IMR-90 (cell line): ENCODE results near the gene PPT2. TPM values are rescaled to one million over a fixed set of nuclear protein-coding genes. Genes with fewer than 3 reads are reported as not detected.

Experiments
- ATAC-seq: fragments of 200-7000 bp; cut with Tn5 transposase; 2 replicates; pipeline ENCODE4 v1.9.1; 2020; ENCODE audit warnings: low read depth, mild to moderate bottlenecking, moderate library complexity
- BruUV-seq: library from RNA; stranded (reverse); fragments of 400-500 nt; replicated peaks from 2 replicates; lab custom pipeline; 2021; lab: Mats Ljungman, UMichigan
- CTCF ChIA-PET: fragments of 300-600 bp; formaldehyde crosslinking; extraction: SDS; loops from one replicate; lab custom pipeline; 2021; ENCODE audit warnings: antibody characterized with exemption; lab: Yijun Ruan, JAX
- POLR2A ChIA-PET: fragments of 300-600 bp; sonication (Branson Sonifier 250); formaldehyde crosslinking; loops from one replicate; lab custom pipeline; 2022; ENCODE audit warnings: antibody characterized with exemption; ENCODE audit not compliant: unreplicated experiment; lab: Charles Lee
- DNase-seq: peaks from one replicate; pipeline ENCODE4 v3.0.0; 2013
- H2AFZ ChIP-seq: replicated peaks from 2 replicates; pipeline ENCODE3; 2013; ENCODE audit warnings: low read length, mild to moderate bottlenecking; ENCODE audit not compliant: poor library complexity
- H2AK5ac ChIP-seq: 2 replicates; pipeline ENCODE4 v1.6.1; 2013; ENCODE audit warnings: low read depth, low read length, inconsistent platforms
- H2AK9ac ChIP-seq: replicated peaks from 2 replicates; pipeline ENCODE3; 2013; ENCODE audit warnings: mild to moderate bottlenecking, low read depth, low read length, moderate library complexity; ENCODE audit not compliant: poor library complexity
- H2BK120ac ChIP-seq: 2 replicates; pipeline ENCODE4 v1.6.1; 2013; ENCODE audit warnings: low read depth, low read length, inconsistent platforms
- H2BK15ac ChIP-seq: 3 replicates; pipeline ENCODE4 v1.6.1; 2013; ENCODE audit warnings: low read depth, low read length, inconsistent platforms
- H2BK20ac ChIP-seq: 2 replicates; pipeline ENCODE4 v1.6.1; 2013; ENCODE audit warnings: low read depth, mild to moderate bottlenecking, inconsistent platforms, low read length, moderate library complexity
- H2BK5ac ChIP-seq: 2 replicates; pipeline ENCODE4 v1.6.1; 2013; ENCODE audit warnings: mild to moderate bottlenecking, low read depth, low read length, inconsistent platforms; ENCODE audit not compliant: poor library complexity, severe bottlenecking
- H3K14ac ChIP-seq: replicated peaks from 2 replicates; pipeline ENCODE4 v1.6.1; 2013; ENCODE audit warnings: low read depth, low read length, inconsistent platforms
- H3K18ac ChIP-seq: 2 replicates; pipeline ENCODE4 v1.6.1; 2013; ENCODE audit warnings: low read depth, low read length, control low read depth
- H3K23ac ChIP-seq: 2 replicates; pipeline ENCODE4 v1.6.1; 2013; ENCODE audit warnings: low read depth, low read length, inconsistent platforms
- H3K27ac ChIP-seq: 2 replicates; pipeline ENCODE4 v1.5.1; 2013; ENCODE audit warnings: mild to moderate bottlenecking, control low read depth, low read length; ENCODE audit not compliant: insufficient read depth
- H3K27me3 ChIP-seq: 2 replicates; pipeline ENCODE4 v1.6.1; 2013; ENCODE audit warnings: low read length; ENCODE audit not compliant: control insufficient read depth, insufficient read depth
- H3K36me3 ChIP-seq: 2 replicates; pipeline ENCODE4 v1.6.1; 2013; ENCODE audit warnings: low read length, mixed read lengths; ENCODE audit not compliant: control insufficient read depth, insufficient read depth
- H3K4ac ChIP-seq: 2 replicates; pipeline ENCODE4 v1.6.1; 2013; ENCODE audit warnings: low read depth, low read length, inconsistent platforms
- H3K4me1 ChIP-seq: 2 replicates; pipeline ENCODE4 v1.6.1; 2013; ENCODE audit warnings: low read length, mixed read lengths; ENCODE audit not compliant: control insufficient read depth, insufficient read depth
- H3K4me2 ChIP-seq: 2 replicates; pipeline ENCODE4 v1.6.1; 2013; ENCODE audit warnings: low read depth, mild to moderate bottlenecking, control low read depth, low read length, moderate library complexity
- H3K4me3 ChIP-seq: 2 replicates; pipeline ENCODE4 v1.5.1; 2013; ENCODE audit warnings: low read depth, mild to moderate bottlenecking, control low read depth, low read length, moderate library complexity; ENCODE audit not compliant: insufficient read depth
- H3K56ac ChIP-seq: 2 replicates; pipeline ENCODE4 v1.6.1; 2013; ENCODE audit warnings: low read length, inconsistent platforms; ENCODE audit not compliant: insufficient read depth; ENCODE audit errors: extremely low read depth
- H3K79me1 ChIP-seq, 2 experiments: 2 replicates each; pipeline ENCODE4 v1.6.1; 2013; ENCODE audit warnings: low read length in 2 of 2, inconsistent platforms in 1 of 2, low read depth in 1 of 2
- H3K9ac ChIP-seq: 2 replicates; pipeline ENCODE4 v1.6.1; 2013; ENCODE audit warnings: low read depth, low read length, control low read depth
- H3K9me1 ChIP-seq: 2 replicates; pipeline ENCODE4 v1.6.1; 2013; ENCODE audit warnings: low read length, inconsistent platforms; ENCODE audit not compliant: insufficient read depth
- H3K9me3 ChIP-seq: 2 replicates; pipeline ENCODE4 v1.6.1; 2013; ENCODE audit warnings: low read length; ENCODE audit not compliant: control insufficient read depth, insufficient read depth
- H4K20me1 ChIP-seq: 2 replicates; pipeline ENCODE4 v1.6.1; 2013; ENCODE audit warnings: low read length, inconsistent platforms; ENCODE audit not compliant: insufficient read depth
- H4K5ac ChIP-seq: 2 replicates; pipeline ENCODE4 v1.6.1; 2013; ENCODE audit warnings: mild to moderate bottlenecking, low read depth, low read length, control low read depth
- H4K8ac ChIP-seq, 2 experiments: 2 replicates each; pipeline ENCODE4 v1.6.1; 2013; ENCODE audit warnings: low read depth in 2 of 2, low read length in 2 of 2, control low read depth in 1 of 2, inconsistent platforms in 1 of 2
- H4K91ac ChIP-seq: 2 replicates; pipeline ENCODE4 v1.6.1; 2013; ENCODE audit warnings: low read depth, low read length, inconsistent platforms; ENCODE audit not compliant: insufficient read depth
- RAD21 ChIP-seq: IDR thresholded peaks from 2 replicates; pipeline ENCODE4 v1.6.1; 2012; ENCODE audit warnings: low read length, improper control_type of control experiment
- WGBS, 2 experiments: methylation state at CpG; one replicate each; pipeline versions ENCODE4 v1.1.5 to v1.1.7; 2013; ENCODE audit warnings: missing lambda C conversion rate in 2 of 2; ENCODE audit not compliant: insufficient read length in 1 of 2; ENCODE audit errors: extremely low coverage in 2 of 2; 5-methylcytosine and 5-hydroxymethylcytosine counted together
- dilution Hi-C: fragments of 300-500 bp; cut with HindIII; formaldehyde crosslinking; loops from one replicate; pipeline ENCODE4 v1.14.3; 2018; ENCODE audit warnings: low sequenced_read_pairs; ENCODE audit not compliant: unreplicated experiment
- in situ Hi-C: fragments of 300-500 bp; cut with MboI; formaldehyde crosslinking; loops from 3 replicates; pipeline ENCODE4 v1.14.3; 2019; ENCODE audit warnings: low sequenced_read_pairs, inconsistent platforms, mixed read lengths
- intact Hi-C: fragments of 100-400 bp; cut with micrococcal nuclease; formaldehyde crosslinking; loops from 2 replicates; pipeline ENCODE4 v1.10.0; 2022
- polyA plus RNA-seq, 3 experiments: library from polyadenylated mRNA; depleted of rRNA; stranded (reverse); fragments of >200 nt; gene quantifications; 2 replicates each; pipeline ENCODE4 v1.2.3, GENCODE V29; 2012; ENCODE audit warnings: low replicate concordance in 1 of 3
- total RNA-seq: library from RNA; depleted of rRNA; stranded (reverse); fragments of >200 nt; gene quantifications from 2 replicates; pipeline ENCODE4 v1.2.3, GENCODE V29; 2012

PPT2 gene
- total and polyA plus RNA-seq, 2 of the 4 experiments (the other 2 are of a cell fraction) = 3.2 to 16.2 TPM

- no peak for ATAC-seq
- in situ Hi-C loops = no loop called here
- no peak overlapping the region for H3K4me2 ChIP-seq
- H2BK5ac ChIP-seq = no peak overlapping the region
- H3K9me1 ChIP-seq = 0 out of 2 replicates have a peak, but pooled peaks cover 4% of the 10 kb centered on the region
- H3K4me1 ChIP-seq = peaks cover 23% of the 10 kb centered on the region
- no peak overlapping the region for H3K18ac ChIP-seq
- H3K27ac ChIP-seq = no peak overlapping the region
- 58% methylated on average over 13 of the region's 55 CpGs; no CpG with 5 or more reads in 1 of the 2 experiments for WGBS, 2 experiments
- no peak overlapping the region for H3K56ac ChIP-seq
- dilution Hi-C loops = no loop called here
- peaks cover 6 to 27% of the 10 kb centered on the region in 2 experiments for H3K79me1 ChIP-seq
- H4K5ac ChIP-seq = no peak overlapping the region
- no peak overlapping the region for H4K8ac ChIP-seq
- H3K36me3 ChIP-seq = peaks cover 2% of the 10 kb centered on the region; the same call in 1 of the 2 replicates
- H3K27me3 ChIP-seq = peaks cover 25% of the 10 kb centered on the region
- H3K14ac ChIP-seq = no peak overlapping the region
- no peak overlapping the region for H3K4me3 ChIP-seq
- H3K23ac ChIP-seq = no peak overlapping the region
- no peak overlapping the region for H2AK5ac ChIP-seq
- no peak overlapping the region for H2AFZ ChIP-seq
- peaks cover 2% of the 10 kb centered on the region; the same call in 1 of the 2 replicates for H3K9me3 ChIP-seq
- H2BK20ac ChIP-seq = no peak overlapping the region
- ChIA-PET POLR2A (no interaction called here), CTCF (no interaction called here)
- H2BK15ac ChIP-seq = no peak overlapping the region
- no peak overlapping the region for H3K9ac ChIP-seq
- TF ChIP-seq RAD21 = no peak
- no peaks in the 10 kb centered on the region for H4K20me1 ChIP-seq
- no peak overlapping the region for H2BK120ac ChIP-seq
- no peak for DNase-seq
- intact Hi-C loops = loop anchor here (5.0 to 10.0 kb wide), 2 partner anchors 105 to 248 kb away; partner anchors contain the start of gene ZBTB12
- no peak overlapping the region for H2AK9ac ChIP-seq
- H3K4ac ChIP-seq = no peak overlapping the region
- no peak overlapping the region for H4K91ac ChIP-seq
- no TSS peak for BruUV-seq
Observed at GRCh38 chr6:32149932-32150870, 3.7 kb upstream of the PPT2 start.
